ENCODE results near the gene RFTN2. TPM values are rescaled to one million over a fixed set of nuclear protein-coding genes. Genes with fewer than 3 reads are reported as not detected.

The RFTN2 gene
- total and polyA plus RNA-seq, 2 of the 13 experiments (the other 11 are each of a cell fraction or from before 2014, with no cell fraction given): not detected

DNA sequence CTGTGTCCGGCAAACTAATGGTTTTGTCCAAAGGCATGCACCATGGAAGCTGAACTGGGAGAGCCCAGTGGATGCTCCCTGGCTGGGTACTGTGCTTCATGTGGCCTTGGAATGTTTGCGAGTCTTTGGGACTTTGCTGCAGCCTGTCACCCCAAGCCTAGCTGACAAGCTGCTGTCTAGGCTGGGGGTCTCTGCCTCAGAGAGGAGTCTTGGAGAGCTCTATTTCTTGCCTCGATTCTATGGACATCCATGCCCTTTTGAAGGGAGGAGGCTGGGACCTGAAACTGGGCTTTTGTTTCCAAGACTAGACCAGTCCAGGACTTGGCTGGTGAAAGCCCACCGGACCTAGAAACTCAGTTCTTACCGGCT lies 31.4 kb upstream of the RFTN2 start (continued):
- TF ChIP-seq ZNF567 (CRISPR knock-in tag; IDR thresholded peaks at IDR 0.05; ENCODE audit: borderline replicate concordance) (no peak), ZNF333 (CRISPR knock-in tag; IDR thresholded peaks at IDR 0.05; ENCODE audit: borderline replicate concordance) (0 out of 2 replicates have a peak, but pooled peaks have one; percentile 10), KDM2A (CRISPR knock-in tag; IDR thresholded peaks at IDR 0.05; ENCODE audit: borderline replicate concordance, low read depth) (0 out of 2 replicates have a peak, but pooled peaks have one; percentile 21), ZNF501 (CRISPR knock-in tag; IDR thresholded peaks at IDR 0.05) (0 out of 2 replicates have a peak, but pooled peaks have one; percentile 26), ZNF292 (CRISPR knock-in tag; IDR thresholded peaks at IDR 0.05; ENCODE audit: borderline replicate concordance, low read depth) (0 out of 2 replicates have a peak, but pooled peaks have one; percentile 17)
- TF ChIP-seq, protein P1, sequence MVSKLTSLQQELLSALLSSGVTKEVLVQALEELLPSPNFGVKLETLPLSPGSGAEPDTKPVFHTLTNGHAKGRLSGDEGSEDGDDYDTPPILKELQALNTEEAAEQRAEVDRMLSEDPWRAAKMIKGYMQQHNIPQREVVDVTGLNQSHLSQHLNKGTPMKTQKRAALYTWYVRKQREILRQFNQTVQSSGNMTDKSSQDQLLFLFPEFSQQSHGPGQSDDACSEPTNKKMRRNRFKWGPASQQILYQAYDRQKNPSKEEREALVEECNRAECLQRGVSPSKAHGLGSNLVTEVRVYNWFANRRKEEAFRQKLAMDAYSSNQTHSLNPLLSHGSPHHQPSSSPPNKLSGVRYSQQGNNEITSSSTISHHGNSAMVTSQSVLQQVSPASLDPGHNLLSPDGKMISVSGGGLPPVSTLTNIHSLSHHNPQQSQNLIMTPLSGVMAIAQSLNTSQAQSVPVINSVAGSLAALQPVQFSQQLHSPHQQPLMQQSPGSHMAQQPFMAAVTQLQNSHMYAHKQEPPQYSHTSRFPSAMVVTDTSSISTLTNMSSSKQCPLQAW (CRISPR knock-in tag; IDR thresholded peaks at IDR 0.05): no peak
- TF ChIP-seq, protein P2, sequence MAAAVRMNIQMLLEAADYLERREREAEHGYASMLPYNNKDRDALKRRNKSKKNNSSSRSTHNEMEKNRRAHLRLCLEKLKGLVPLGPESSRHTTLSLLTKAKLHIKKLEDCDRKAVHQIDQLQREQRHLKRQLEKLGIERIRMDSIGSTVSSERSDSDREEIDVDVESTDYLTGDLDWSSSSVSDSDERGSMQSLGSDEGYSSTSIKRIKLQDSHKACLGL (CRISPR knock-in tag; IDR thresholded peaks at IDR 0.05): 0 out of 2 replicates have a peak, but pooled peaks have one; percentile 6

DNA sequence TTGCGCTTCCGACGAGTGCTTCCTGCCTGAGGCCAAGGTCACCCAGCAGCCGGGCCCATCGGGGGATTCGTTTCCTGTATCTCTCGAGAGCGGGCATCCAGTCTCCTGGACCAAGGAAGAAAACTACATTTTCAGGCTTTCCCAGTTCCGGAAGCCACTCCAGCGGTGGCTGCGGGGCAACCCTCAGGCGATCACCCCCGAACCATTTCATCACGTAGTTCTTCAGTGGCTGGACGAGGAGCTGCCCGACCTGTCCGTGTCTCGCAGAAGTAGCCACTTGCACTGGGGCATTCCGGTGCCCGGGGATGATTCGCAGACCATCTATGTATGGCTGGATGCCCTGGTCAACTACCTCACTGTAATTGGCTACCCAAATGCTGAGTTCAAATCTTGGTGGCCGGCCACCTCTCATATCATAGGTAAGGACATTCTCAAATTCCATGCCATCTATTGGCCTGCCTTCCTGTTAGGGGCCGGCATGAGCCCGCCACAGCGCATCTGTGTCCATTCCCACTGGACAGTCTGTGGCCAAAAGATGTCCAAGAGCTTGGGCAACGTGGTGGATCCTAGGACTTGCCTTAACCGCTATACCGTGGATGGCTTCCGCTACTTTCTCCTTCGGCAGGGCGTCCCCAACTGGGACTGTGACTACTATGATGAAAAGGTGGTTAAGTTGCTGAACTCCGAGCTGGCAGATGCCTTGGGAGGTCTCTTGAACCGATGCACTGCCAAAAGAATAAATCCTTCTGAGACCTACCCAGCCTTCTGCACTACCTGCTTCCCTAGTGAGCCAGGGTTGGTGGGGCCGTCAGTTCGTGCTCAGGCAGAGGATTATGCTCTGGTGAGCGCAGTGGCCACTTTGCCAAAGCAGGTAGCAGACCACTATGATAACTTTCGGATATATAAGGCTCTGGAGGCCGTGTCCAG lies 30.8 kb upstream of the RFTN2 start:
- Histone ChIP-seq H3K27me3 (ENCODE audit: control insufficient read depth in 1 of 2, insufficient read depth in 2 of 2, low read length in 2 of 2) (no peaks in the 10 kb centered on the region; a peak in 1 of 5 replicates), H3K9me3 (ENCODE audit: low read length) (no peaks in the 10 kb centered on the region), H3K9ac (ENCODE audit: insufficient read depth, low read depth, low read length) (peak overlapping the region; percentile 69), H3K27ac (ENCODE audit: extremely low read length, insufficient read depth, low read length) (peak overlapping the region; percentile 49), H3K36me3 (replicated peaks in 1 of 2; ENCODE audit: control insufficient read depth in 1 of 2, insufficient read depth in 2 of 2, low read length in 2 of 2) (peaks cover 0 to 7% of the 10 kb centered on the region in 2 experiments; a peak in 2 of 5 replicates), H3K4me2 (ENCODE audit: low read depth, low read length) (peak overlapping the region; percentile 84), H3K4me3 (replicated peaks in 1 of 3; ENCODE audit: insufficient read depth in 1 of 3, low read depth in 2 of 3, low read length in 3 of 3) (peak overlapping the region; percentile 60 to 86 (median 85)), H3K79me2 (ENCODE audit: insufficient read depth, low read length) (peaks cover 41% of the 10 kb centered on the region), H4K20me1 (ENCODE audit: insufficient read depth, low read length) (peaks cover 22% of the 10 kb centered on the region), H2AFZ (ENCODE audit: low read length) (peak overlapping the region; percentile 11), H3K4me1 (ENCODE audit: insufficient read depth, low read length) (peaks cover 30% of the 10 kb centered on the region)
- in situ Hi-C loops (cut with HindIII; ENCODE audit: extremely low pct_ligation_motif_present, low pct_unique_long_range_greater_than_20kb): loop anchor here (5.0 to 10.0 kb wide), 2 partner anchors 71 to 191 kb away; partner anchors contain the start of gene MOB4
- DNase-seq (ENCODE audit: low spot score) (peak; percentile 39), ATAC-seq (peak; percentile 58), FAIRE-seq (no peak)
- ChIA-PET POLR2A (interaction anchor here (0.9 to 2.9 kb wide), 6 partner anchors 93 to 271 kb away, joined by 3 to 40 read pairs (median 11); partner anchors contain the start of genes COQ10B, HSPD1, HSPE1 and MOB4), CTCF (ENCODE audit: low intra/inter-chr PET ratio, low total read pairs) (interaction anchor here (0.7 kb wide), 1 partner anchor 72 kb away, joined by 4 read pairs; no protein-coding TSS in a partner anchor)
- BruUV-seq (replicated peaks): no TSS peak
- intact Hi-C loops (cut with micrococcal nuclease; ENCODE audit: unreplicated experiment): loop anchor here (1.0 to 10.0 kb wide), 5 partner anchors 93 to 311 kb away; partner anchors contain the start of genes COQ10B, MOB4 and SF3B1
- 5% methylated on average over 29 of the region's 38 CpGs for WGBS (ENCODE audit: low lambda C conversion rate)
- no peak for TF ChIP-seq DDIT3 (CRISPR knock-in tag; IDR thresholded peaks at IDR 0.05)
- TF ChIP-seq ZNF839 (CRISPR knock-in tag; IDR thresholded peaks at IDR 0.05; ENCODE audit: borderline replicate concordance): no peak
- no peak for TF ChIP-seq TRIM24 (CRISPR knock-in tag; IDR thresholded peaks at IDR 0.05)
- no peak for TF ChIP-seq GTF3A (CRISPR knock-in tag; conservative IDR thresholded peaks at IDR 0.05)
- no peak for TF ChIP-seq ZNF616 (CRISPR knock-in tag; IDR thresholded peaks at IDR 0.05; ENCODE audit: low read depth)
- TF ChIP-seq ZNF781 (CRISPR knock-in tag; IDR thresholded peaks at IDR 0.05; ENCODE audit: borderline replicate concordance, not compliant biosample characterization): peak; percentile 68
- 0 out of 2 replicates have a peak, but pooled peaks have one; percentile 21 for TF ChIP-seq PHF20 (CRISPR knock-in tag; IDR thresholded peaks at IDR 0.05)
- 0 out of 2 replicates have a peak, but pooled peaks have one; percentile 20 for TF ChIP-seq SP4 (CRISPR knock-in tag; IDR thresholded peaks at IDR 0.05)

Data from HepG2 (cell line).